ENCODE data around the gene SLIT2.

The SLIT2 gene

DNA sequence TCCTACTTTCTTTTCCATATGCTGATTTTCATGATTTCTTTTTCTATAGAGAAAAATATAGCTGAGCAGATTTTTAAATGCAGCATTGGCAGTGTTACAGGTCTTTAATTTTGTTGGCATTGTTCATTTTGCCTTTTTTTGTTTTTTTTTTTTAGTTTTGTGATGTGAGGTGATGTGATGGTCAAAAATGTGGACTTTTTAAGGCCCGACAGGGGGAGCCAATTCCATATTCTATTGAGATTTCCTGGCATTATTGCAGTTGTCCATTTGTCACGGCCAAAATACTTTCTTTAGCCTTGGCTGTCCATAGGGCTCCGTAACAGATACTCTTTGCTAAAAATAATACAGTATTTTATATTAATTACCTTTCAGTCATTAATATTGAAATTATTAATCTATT, 47.8 kb downstream of the SLIT2 start:
- DNase-seq (ENCODE audit: low read depth, low spot score), result peak; percentile 32

DNA sequence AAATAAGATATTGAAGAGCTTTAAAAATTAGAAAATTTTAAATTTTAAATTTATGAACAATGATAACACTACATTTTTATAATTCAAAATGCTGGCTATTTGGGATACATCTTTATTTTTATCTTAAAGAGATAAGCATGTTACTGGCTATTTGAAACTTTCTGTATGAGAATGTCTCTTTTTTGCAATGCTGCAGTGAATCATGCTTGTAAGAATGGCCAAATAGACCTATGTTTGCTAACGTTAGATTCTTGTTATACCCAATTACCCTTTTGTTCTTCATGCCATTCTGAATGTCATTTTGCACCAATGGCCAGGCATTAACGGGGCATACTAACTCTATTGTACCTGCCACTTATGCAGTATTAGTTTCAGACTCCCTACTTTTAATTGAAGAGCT, 49.5 kb downstream of the SLIT2 start:
- DNase-seq (ENCODE audit: low read depth, low spot score), result no peak
